Measurements from ENCODE around the gene TNPO3.
A peak's percentile ranks its signal among the peaks of the same experiment; 100 is the strongest.
"Not testable (repeated sequence)": the region's sequence is repeated elsewhere in the genome, so short reads cannot be mapped to it uniquely, and the experiment has no call there.

TNPO3 gene

GRCh38 chr7:129053938-129054437 lies 923 bp downstream of the TNPO3 start:
- TF ChIP-seq, protein P1, sequence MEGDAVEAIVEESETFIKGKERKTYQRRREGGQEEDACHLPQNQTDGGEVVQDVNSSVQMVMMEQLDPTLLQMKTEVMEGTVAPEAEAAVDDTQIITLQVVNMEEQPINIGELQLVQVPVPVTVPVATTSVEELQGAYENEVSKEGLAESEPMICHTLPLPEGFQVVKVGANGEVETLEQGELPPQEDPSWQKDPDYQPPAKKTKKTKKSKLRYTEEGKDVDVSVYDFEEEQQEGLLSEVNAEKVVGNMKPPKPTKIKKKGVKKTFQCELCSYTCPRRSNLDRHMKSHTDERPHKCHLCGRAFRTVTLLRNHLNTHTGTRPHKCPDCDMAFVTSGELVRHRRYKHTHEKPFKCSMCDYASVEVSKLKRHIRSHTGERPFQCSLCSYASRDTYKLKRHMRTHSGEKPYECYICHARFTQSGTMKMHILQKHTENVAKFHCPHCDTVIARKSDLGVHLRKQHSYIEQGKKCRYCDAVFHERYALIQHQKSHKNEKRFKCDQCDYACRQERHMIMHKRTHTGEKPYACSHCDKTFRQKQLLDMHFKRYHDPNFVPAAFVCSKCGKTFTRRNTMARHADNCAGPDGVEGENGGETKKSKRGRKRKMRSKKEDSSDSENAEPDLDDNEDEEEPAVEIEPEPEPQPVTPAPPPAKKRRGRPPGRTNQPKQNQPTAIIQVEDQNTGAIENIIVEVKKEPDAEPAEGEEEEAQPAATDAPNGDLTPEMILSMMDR (IDR thresholded peaks at IDR 0.05; ENCODE audit: control insufficient read depth, extremely low read depth, insufficient read depth): no peak
- peak overlapping the region; percentile 92 for H3K4me3 ChIP-seq (ENCODE audit: low read depth, low read length)
- no peak for DNase-seq (ENCODE audit: low read depth)

DNA sequence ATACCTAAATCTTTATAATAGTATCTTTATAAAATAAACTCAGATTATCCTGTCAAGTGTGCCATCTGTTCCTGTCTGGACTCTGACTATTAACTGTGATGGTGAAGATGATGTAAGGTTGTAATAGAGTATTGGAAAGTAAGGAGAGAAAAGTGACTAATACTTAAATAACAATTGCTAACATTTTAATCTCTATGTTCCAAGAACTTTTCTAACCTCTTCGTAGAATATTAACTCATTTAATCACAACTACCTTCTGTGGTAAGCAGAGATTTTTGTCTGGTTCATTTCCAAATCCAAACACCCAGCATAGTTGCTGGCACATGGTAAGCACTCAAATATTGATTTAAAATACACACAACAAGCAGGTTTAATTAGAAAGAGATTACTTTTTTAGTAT lies 2.5 kb downstream of the TNPO3 start:
- no peak for DNase-seq (ENCODE audit: low read depth)
- TF ChIP-seq, protein P1 (IDR thresholded peaks at IDR 0.05; ENCODE audit: control insufficient read depth, extremely low read depth, insufficient read depth): no peak
- H3K4me3 ChIP-seq (ENCODE audit: low read depth, low read length): no peak overlapping the region

GRCh38 chr7:129051459-129051858 lies 3.5 kb downstream of the TNPO3 start:
- DNase-seq (ENCODE audit: low read depth); H3K4me3 ChIP-seq (ENCODE audit: low read depth, low read length): not testable (repeated sequence)

DNA sequence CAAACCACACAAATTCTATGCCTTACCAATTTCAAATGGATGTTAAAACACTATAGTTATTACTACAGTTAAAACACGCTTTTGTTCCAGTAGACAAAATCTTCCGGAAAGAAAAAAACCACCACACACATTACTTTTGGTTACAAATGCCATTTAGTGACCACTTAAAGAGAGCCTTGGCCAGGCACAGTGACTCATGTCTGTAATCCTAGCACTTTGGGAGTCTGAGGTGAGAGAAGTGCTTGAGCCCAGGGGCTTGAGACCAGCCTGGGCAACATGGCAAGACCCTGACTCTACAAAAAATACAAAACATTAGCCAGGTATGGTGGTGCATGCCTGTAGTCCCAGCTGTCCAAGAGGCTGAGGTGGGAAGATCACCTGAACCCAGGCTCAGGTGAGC lies 7.2 kb downstream of the TNPO3 start:
- TF ChIP-seq, protein P1 (IDR thresholded peaks at IDR 0.05; ENCODE audit: control insufficient read depth, extremely low read depth, insufficient read depth): no peak
- no peak for DNase-seq (ENCODE audit: low read depth)
- no peak overlapping the region for H3K4me3 ChIP-seq (ENCODE audit: low read depth, low read length)

- no peak for DNase-seq (ENCODE audit: low read depth)
- no peak overlapping the region for H3K4me3 ChIP-seq (ENCODE audit: low read depth, low read length)
- TF ChIP-seq, protein P1 (IDR thresholded peaks at IDR 0.05; ENCODE audit: control insufficient read depth, extremely low read depth, insufficient read depth): no peak
Measured at GRCh38 chr7:129045682-129046081, 9.2 kb downstream of the TNPO3 start.

GRCh38 chr7:129043012-129043411 lies 11.9 kb downstream of the TNPO3 start:
- no peak for DNase-seq (ENCODE audit: low read depth)
- H3K4me3 ChIP-seq (ENCODE audit: low read depth, low read length): no peak overlapping the region
- TF ChIP-seq, protein P1 (IDR thresholded peaks at IDR 0.05; ENCODE audit: control insufficient read depth, extremely low read depth, insufficient read depth): no peak

GRCh38 chr7:129041142-129042085 lies 13.5 kb downstream of the TNPO3 start:
- H3K4me3 ChIP-seq (ENCODE audit: low read depth, low read length): no peak overlapping the region
- DNase-seq (ENCODE audit: low read depth): no peak
- TF ChIP-seq, protein P1 (IDR thresholded peaks at IDR 0.05; ENCODE audit: control insufficient read depth, extremely low read depth, insufficient read depth): no peak

GRCh38 chr7:129038468-129038867 lies 16.4 kb downstream of the TNPO3 start:
- not testable (repeated sequence) for H3K4me3 ChIP-seq (ENCODE audit: low read depth, low read length); DNase-seq (ENCODE audit: low read depth)
